Purkinje cell (primary cell): Measurements from ENCODE around the gene SLC9A9. TPM values are rescaled to one million over a fixed set of nuclear protein-coding genes. Genes with fewer than 3 reads are reported as not detected.

ENCODE experiments used
- polyA plus RNA-seq: library from polyadenylated mRNA; unstranded; fragments of >200 nt; fragmentation: Nextera tagmentation; gene quantifications from 2 replicates; pipeline ENCODE4 v1.2.1, GENCODE V29; 2014

SLC9A9 gene
- 54.9 and 63.4 TPM in 2 replicates for polyA plus RNA-seq

DNA sequence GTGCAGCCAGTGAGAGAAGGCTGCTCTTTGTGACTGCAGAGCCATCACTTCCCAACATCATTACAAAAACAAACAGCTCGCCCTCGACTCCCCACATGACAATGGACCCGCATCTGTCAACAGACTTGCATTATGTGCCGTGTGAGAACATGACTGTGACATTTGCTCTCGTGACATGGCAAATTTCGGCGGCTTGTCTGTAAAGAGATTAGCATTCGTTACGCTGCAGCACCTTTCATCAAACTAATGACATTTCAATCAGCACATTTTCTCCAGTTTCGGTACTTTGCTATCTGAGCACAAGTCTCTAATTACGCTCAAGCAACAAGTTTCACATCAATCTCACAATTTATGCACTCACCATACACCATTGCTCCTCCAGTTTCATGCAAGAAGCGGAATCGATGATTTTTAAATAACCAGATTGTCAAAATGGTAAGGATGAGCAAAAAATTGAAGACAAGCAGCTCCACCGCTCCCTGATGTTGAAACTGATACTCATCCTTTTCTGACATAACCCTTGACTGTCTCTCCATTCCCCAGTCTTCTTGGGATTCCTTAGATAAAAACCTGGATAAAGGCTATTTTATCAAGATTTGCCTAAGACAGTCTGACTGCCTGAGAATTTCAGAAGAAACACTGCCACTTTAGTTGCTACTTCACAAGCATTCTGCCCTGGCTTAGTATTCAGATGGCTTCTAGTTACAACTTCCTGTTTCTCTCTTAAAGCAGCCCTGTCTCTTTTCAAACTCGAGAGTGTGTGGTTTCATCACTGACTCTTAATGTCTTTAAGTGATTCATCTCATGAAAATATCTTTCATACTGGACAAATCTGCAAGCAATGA lies at the start of gene SLC9A9:
Gene SLC9A9, minus strand, starts transcription at position 682 of the 845 bp plus-strand sequence. Its CDS starts 146 bp downstream, at position 536.

Other genes starting within 250 kb of the SLC9A9 start
- 439 and 483 TPM in 2 replicates for gene DIPK2A, start 123.4 kb upstream of the SLC9A9 start, polyA plus RNA-seq